ENCODE results near the gene GJB5. TPM values are rescaled to one million over a fixed set of nuclear protein-coding genes. Genes with fewer than 3 reads are reported as not detected.

Gene GJB5
- total and polyA plus RNA-seq, 9 of the 15 experiments (the other 6 are each of a cell fraction or from before 2014, with no cell fraction given): 0.04 TPM; not detected in 8

DNA sequence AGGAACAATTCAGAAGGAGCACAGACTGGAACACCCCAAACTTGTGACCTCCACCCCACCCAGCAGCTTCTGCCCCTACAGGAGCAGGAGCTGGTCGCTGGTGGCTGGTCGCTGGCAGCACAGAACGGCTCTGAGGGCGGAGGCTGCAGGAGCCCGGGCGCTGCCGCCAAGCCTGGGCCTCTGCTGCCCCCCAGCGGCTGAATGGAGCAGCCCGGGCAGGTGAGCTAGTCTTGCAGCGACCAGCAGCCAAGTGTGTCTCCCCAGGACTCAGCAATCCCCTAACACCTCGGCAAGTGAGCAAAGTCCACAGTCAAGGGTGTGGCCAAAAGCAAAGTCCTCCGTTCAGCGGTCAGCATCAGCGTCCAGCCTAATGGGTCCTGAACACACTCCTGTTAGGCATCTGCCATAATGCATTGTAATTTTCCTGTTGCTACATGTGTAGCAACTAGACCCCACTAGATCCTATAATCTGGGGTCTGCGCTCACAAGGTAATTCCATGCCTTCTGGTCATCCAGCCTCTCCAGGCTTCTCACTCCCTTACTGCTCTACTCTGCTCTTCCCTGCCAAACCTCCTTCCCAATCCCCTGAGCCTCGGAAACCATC is 12.1 kb upstream of the GJB5 start:
- peaks cover 11% of the 10 kb centered on the region for H4K20me1 ChIP-seq (replicated peaks; ENCODE audit: control insufficient read depth, insufficient read depth, low read length)
- H3K27me3 ChIP-seq (ENCODE audit: control insufficient read depth in 2 of 2, insufficient read depth in 2 of 2, low read length in 2 of 2): peaks cover 8 to 43% of the 10 kb centered on the region in 2 experiments; a peak in 4 of 5 replicates
- H3K9ac ChIP-seq (ENCODE audit: insufficient read depth in 1 of 2, low read depth in 2 of 2, low read length in 2 of 2): no peak overlapping the region
- H3K9me3 ChIP-seq (replicated peaks; ENCODE audit: control insufficient read depth, insufficient read depth, low read depth, low read length): no peaks in the 10 kb centered on the region
- peak; percentile 99 for ATAC-seq
- no peaks in the 10 kb centered on the region for H3K79me2 ChIP-seq (ENCODE audit: control insufficient read depth, insufficient read depth, low read length)
- CTCF ChIA-PET (ENCODE audit: low intra/inter-chr PET ratio): interaction anchor here (0.7 to 1.9 kb wide), 4 partner anchors 282 to 1110 kb away, joined by 3 to 12 read pairs (median 4); no protein-coding TSS in a partner anchor
- H3K27ac ChIP-seq (ENCODE audit: extremely low read depth, low read depth, low read length): no peak overlapping the region
- intact Hi-C loops (cut with micrococcal nuclease): loop anchor here (2.0 to 5.0 kb wide), 2 partner anchors 280 to 1110 kb away; no protein-coding TSS in a partner anchor
- 1% methylated on average over 16 of the region's 16 CpGs for WGBS (ENCODE audit: insufficient coverage, low coverage, missing lambda C conversion rate)
- no peak overlapping the region for H3K4me3 ChIP-seq
- no peak overlapping the region for H2AFZ ChIP-seq (ENCODE audit: low read depth, low read length)
- H3K9me1 ChIP-seq (ENCODE audit: control insufficient read depth, insufficient read depth, low read length): no peaks in the 10 kb centered on the region
- FAIRE-seq: peak; percentile 91
- no peaks in the 10 kb centered on the region for H3K36me3 ChIP-seq (ENCODE audit: control insufficient read depth, insufficient read depth, low read length)
- BruUV-seq (replicated peaks): no TSS peak
- H3K4me2 ChIP-seq (ENCODE audit: insufficient read depth, low read length): no peak overlapping the region
- POLR2A ChIA-PET: interaction anchor here (0.6 to 1.1 kb wide), 4 partner anchors 9 to 827 kb away, joined by 3 read pairs; no protein-coding TSS in a partner anchor
- no peaks in the 10 kb centered on the region for H3K4me1 ChIP-seq (replicated peaks in 1 of 2; ENCODE audit: control insufficient read depth in 2 of 2, insufficient read depth in 2 of 2, low read length in 2 of 2)
- in situ Hi-C loops (cut with MboI): loop anchor here (10.0 kb wide), 1 partner anchor 1108 kb away; no protein-coding TSS in a partner anchor
- peak; percentile 85 to 95 (median 91) for DNase-seq (ENCODE audit: extremely low read depth in 1 of 4, low spot score in 3 of 4)
- TF ChIP-seq STAG1 (CRISPR knock-in tag; IDR thresholded peaks at IDR 0.05; ENCODE audit: borderline replicate concordance) (peak; percentile 79; the same call in 1 of the 2 replicates), NFXL1 (CRISPR knock-in tag; IDR thresholded peaks at IDR 0.05) (no peak), SRSF1 (IDR thresholded peaks at IDR 0.05; ENCODE audit: low read depth, low read length) (no peak), ZNF197 (CRISPR knock-in tag; IDR thresholded peaks at IDR 0.05; ENCODE audit: low read depth) (no peak), ZFP36 (IDR thresholded peaks at IDR 0.05; ENCODE audit: low read depth, low read length, partially characterized antibody) (peak; percentile 84), RB1 (IDR thresholded peaks at IDR 0.05; ENCODE audit: low read depth) (peak; percentile 83), ZNF124 (CRISPR knock-in tag; IDR thresholded peaks at IDR 0.05) (no peak)
- TF ChIP-seq, protein P1, sequence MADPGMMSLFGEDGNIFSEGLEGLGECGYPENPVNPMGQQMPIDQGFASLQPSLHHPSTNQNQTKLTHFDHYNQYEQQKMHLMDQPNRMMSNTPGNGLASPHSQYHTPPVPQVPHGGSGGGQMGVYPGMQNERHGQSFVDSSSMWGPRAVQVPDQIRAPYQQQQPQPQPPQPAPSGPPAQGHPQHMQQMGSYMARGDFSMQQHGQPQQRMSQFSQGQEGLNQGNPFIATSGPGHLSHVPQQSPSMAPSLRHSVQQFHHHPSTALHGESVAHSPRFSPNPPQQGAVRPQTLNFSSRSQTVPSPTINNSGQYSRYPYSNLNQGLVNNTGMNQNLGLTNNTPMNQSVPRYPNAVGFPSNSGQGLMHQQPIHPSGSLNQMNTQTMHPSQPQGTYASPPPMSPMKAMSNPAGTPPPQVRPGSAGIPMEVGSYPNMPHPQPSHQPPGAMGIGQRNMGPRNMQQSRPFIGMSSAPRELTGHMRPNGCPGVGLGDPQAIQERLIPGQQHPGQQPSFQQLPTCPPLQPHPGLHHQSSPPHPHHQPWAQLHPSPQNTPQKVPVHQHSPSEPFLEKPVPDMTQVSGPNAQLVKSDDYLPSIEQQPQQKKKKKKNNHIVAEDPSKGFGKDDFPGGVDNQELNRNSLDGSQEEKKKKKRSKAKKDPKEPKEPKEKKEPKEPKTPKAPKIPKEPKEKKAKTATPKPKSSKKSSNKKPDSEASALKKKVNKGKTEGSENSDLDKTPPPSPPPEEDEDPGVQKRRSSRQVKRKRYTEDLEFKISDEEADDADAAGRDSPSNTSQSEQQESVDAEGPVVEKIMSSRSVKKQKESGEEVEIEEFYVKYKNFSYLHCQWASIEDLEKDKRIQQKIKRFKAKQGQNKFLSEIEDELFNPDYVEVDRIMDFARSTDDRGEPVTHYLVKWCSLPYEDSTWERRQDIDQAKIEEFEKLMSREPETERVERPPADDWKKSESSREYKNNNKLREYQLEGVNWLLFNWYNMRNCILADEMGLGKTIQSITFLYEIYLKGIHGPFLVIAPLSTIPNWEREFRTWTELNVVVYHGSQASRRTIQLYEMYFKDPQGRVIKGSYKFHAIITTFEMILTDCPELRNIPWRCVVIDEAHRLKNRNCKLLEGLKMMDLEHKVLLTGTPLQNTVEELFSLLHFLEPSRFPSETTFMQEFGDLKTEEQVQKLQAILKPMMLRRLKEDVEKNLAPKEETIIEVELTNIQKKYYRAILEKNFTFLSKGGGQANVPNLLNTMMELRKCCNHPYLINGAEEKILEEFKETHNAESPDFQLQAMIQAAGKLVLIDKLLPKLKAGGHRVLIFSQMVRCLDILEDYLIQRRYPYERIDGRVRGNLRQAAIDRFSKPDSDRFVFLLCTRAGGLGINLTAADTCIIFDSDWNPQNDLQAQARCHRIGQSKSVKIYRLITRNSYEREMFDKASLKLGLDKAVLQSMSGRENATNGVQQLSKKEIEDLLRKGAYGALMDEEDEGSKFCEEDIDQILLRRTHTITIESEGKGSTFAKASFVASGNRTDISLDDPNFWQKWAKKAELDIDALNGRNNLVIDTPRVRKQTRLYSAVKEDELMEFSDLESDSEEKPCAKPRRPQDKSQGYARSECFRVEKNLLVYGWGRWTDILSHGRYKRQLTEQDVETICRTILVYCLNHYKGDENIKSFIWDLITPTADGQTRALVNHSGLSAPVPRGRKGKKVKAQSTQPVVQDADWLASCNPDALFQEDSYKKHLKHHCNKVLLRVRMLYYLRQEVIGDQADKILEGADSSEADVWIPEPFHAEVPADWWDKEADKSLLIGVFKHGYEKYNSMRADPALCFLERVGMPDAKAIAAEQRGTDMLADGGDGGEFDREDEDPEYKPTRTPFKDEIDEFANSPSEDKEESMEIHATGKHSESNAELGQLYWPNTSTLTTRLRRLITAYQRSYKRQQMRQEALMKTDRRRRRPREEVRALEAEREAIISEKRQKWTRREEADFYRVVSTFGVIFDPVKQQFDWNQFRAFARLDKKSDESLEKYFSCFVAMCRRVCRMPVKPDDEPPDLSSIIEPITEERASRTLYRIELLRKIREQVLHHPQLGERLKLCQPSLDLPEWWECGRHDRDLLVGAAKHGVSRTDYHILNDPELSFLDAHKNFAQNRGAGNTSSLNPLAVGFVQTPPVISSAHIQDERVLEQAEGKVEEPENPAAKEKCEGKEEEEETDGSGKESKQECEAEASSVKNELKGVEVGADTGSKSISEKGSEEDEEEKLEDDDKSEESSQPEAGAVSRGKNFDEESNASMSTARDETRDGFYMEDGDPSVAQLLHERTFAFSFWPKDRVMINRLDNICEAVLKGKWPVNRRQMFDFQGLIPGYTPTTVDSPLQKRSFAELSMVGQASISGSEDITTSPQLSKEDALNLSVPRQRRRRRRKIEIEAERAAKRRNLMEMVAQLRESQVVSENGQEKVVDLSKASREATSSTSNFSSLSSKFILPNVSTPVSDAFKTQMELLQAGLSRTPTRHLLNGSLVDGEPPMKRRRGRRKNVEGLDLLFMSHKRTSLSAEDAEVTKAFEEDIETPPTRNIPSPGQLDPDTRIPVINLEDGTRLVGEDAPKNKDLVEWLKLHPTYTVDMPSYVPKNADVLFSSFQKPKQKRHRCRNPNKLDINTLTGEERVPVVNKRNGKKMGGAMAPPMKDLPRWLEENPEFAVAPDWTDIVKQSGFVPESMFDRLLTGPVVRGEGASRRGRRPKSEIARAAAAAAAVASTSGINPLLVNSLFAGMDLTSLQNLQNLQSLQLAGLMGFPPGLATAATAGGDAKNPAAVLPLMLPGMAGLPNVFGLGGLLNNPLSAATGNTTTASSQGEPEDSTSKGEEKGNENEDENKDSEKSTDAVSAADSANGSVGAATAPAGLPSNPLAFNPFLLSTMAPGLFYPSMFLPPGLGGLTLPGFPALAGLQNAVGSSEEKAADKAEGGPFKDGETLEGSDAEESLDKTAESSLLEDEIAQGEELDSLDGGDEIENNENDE (IDR thresholded peaks at IDR 0.05; ENCODE audit: low read depth, low read length): no peak
- TF ChIP-seq, protein P2, sequence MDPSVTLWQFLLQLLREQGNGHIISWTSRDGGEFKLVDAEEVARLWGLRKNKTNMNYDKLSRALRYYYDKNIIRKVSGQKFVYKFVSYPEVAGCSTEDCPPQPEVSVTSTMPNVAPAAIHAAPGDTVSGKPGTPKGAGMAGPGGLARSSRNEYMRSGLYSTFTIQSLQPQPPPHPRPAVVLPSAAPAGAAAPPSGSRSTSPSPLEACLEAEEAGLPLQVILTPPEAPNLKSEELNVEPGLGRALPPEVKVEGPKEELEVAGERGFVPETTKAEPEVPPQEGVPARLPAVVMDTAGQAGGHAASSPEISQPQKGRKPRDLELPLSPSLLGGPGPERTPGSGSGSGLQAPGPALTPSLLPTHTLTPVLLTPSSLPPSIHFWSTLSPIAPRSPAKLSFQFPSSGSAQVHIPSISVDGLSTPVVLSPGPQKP (CRISPR knock-in tag; IDR thresholded peaks at IDR 0.05): no peak

All from K562 (cell line).